Trophoblast cell (in vitro differentiated cells and primary cell): ENCODE data around the gene ACVR1B.

Experiments
- DNase-seq, 2 donors: peaks; one replicate each; pipeline ENCODE4 v3.0.0-alpha.2; 2016
- H2AFZ ChIP-seq: 2 replicates; pipeline ENCODE4 v1.6.1; 2013; ENCODE audit warnings: low read length, moderate library complexity, mild to moderate bottlenecking; ENCODE audit not compliant: insufficient read depth, poor library complexity
- H2AK5ac ChIP-seq: 2 replicates; pipeline ENCODE4 v1.6.1; 2013; ENCODE audit warnings: mild to moderate bottlenecking, low read length
- H2BK120ac ChIP-seq: 2 replicates; pipeline ENCODE4 v1.6.1; 2013; ENCODE audit warnings: low read length, mild to moderate bottlenecking, moderate library complexity; ENCODE audit not compliant: insufficient read depth, poor library complexity
- H2BK12ac ChIP-seq: 2 replicates; pipeline ENCODE4 v1.6.1; 2013; ENCODE audit warnings: mild to moderate bottlenecking, low read length, moderate library complexity
- H2BK5ac ChIP-seq: 2 replicates; pipeline ENCODE4 v1.6.1; 2013; ENCODE audit warnings: low read length, low read depth, moderate library complexity, mild to moderate bottlenecking; ENCODE audit not compliant: poor library complexity
- H3K14ac ChIP-seq: 2 replicates; pipeline ENCODE4 v1.6.1; 2013; ENCODE audit warnings: mild to moderate bottlenecking, low read length
- H3K18ac ChIP-seq: 2 replicates; pipeline ENCODE4 v1.6.1; 2013; ENCODE audit warnings: mild to moderate bottlenecking, low read length
- H3K23ac ChIP-seq: 2 replicates; pipeline ENCODE4 v1.6.1; 2013; ENCODE audit warnings: low read length
- H3K27ac ChIP-seq: 2 replicates; pipeline ENCODE4 v1.5.1; 2013; ENCODE audit warnings: low read depth, mild to moderate bottlenecking, inconsistent platforms, low read length, moderate library complexity
- H3K27me3 ChIP-seq: 2 replicates; pipeline ENCODE4 v1.6.1; 2013; ENCODE audit warnings: inconsistent platforms, mild to moderate bottlenecking, low read length, moderate library complexity; ENCODE audit not compliant: insufficient read depth
- H3K36me3 ChIP-seq, 2 experiments: 1 replicate in 1 of 2; 2 replicates in 1 of 2; pipeline ENCODE4 v1.6.1; 2013; ENCODE audit warnings: low read length in 2 of 2, mild to moderate bottlenecking in 2 of 2, moderate library complexity in 1 of 2; ENCODE audit not compliant: insufficient read depth in 2 of 2, control insufficient read depth in 1 of 2
- H3K4ac ChIP-seq: 2 replicates; pipeline ENCODE4 v1.6.1; 2013; ENCODE audit warnings: low read depth, mild to moderate bottlenecking, low read length, moderate library complexity
- H3K4me1 ChIP-seq, 2 experiments: 1 replicate in 1 of 2; 2 replicates in 1 of 2; pipeline ENCODE4 v1.6.1; 2013; ENCODE audit warnings: low read length in 2 of 2, mild to moderate bottlenecking in 2 of 2, moderate library complexity in 1 of 2; ENCODE audit not compliant: insufficient read depth in 2 of 2, control insufficient read depth in 1 of 2
- H3K4me2 ChIP-seq: 2 replicates; pipeline ENCODE4 v1.6.1; 2013; ENCODE audit warnings: inconsistent platforms, mild to moderate bottlenecking, low read length, moderate library complexity
- H3K4me3 ChIP-seq: 2 replicates; pipeline ENCODE4 v1.5.1; 2013; ENCODE audit warnings: mild to moderate bottlenecking, low read depth, low read length, inconsistent platforms
- H3K79me1 ChIP-seq: one replicate; pipeline ENCODE4 v1.6.1; 2013; ENCODE audit warnings: low read length
- H3K79me2 ChIP-seq: 2 replicates; pipeline ENCODE4 v1.6.1; 2013; ENCODE audit warnings: low read length, mild to moderate bottlenecking; ENCODE audit not compliant: control insufficient read depth, insufficient read depth, poor library complexity
- H3K9ac ChIP-seq: 2 replicates; pipeline ENCODE4 v1.6.1; 2013; ENCODE audit warnings: mild to moderate bottlenecking, low read length
- H3K9me3 ChIP-seq: 2 replicates; pipeline ENCODE4 v1.6.1; 2013; ENCODE audit warnings: low read depth, mild to moderate bottlenecking, control low read depth, inconsistent platforms, low read length; ENCODE audit not compliant: insufficient read depth
- H4K12ac ChIP-seq: 2 replicates; pipeline ENCODE4 v1.6.1; 2013; ENCODE audit warnings: low read depth, mild to moderate bottlenecking, low read length, moderate library complexity
- H4K8ac ChIP-seq: 2 replicates; pipeline ENCODE4 v1.6.1; 2013; ENCODE audit warnings: low read depth, mild to moderate bottlenecking, low read length, moderate library complexity
- H4K91ac ChIP-seq: one replicate; pipeline ENCODE4 v1.6.1; 2013; ENCODE audit warnings: low read depth, mild to moderate bottlenecking, low read length, moderate library complexity
- WGBS: extraction: QIAGEN DNeasy Blood & Tissue Kit; methylation state at CpG from one replicate; pipeline ENCODE4 v1.1.7; 2013; ENCODE audit warnings: missing lambda C conversion rate; ENCODE audit not compliant: insufficient read length, insufficient coverage; ENCODE audit errors: extremely low coverage; 5-methylcytosine and 5-hydroxymethylcytosine counted together

Gene ACVR1B

DNA sequence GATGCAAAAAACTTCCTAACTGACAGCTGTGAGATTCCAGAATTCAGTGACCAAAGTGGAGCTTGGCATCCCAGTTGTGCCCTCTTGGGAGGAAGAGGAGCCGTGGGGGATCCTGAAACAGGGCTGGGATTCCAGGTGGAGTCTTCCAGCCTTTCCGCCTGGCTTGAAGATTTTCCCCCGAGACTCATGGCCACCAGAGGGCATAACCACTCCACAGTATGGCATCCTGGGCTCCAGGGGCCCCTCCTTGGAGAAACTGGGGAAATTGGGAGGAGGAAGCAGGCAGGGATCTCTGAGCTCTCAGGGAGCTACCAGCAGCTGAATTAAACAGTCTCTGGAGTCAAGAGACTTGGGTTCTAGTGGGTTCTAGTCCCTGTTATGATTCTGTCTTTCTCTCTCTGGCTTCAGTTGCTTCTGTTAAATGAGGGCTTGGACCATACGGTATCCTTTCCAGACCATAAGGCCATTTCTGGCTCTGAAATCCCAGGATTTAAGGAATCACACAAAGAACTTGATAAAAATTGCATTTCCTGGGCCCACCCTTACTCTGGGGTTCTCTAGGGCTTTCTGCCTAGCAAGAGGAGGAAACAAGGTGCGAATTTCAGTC is 52.6 kb downstream of the ACVR1B start:
- Histone ChIP-seq H4K8ac (no peak overlapping the region), H3K14ac (no peak overlapping the region), H2AFZ (no peak overlapping the region), H3K18ac (no peak overlapping the region), H2BK120ac (no peak overlapping the region), H3K9ac (no peak overlapping the region), H2BK12ac (no peak overlapping the region), H3K4me2 (no peak overlapping the region), H3K79me1 (peaks cover 2% of the 10 kb centered on the region), H2AK5ac (no peak overlapping the region), H3K4me3 (no peak overlapping the region), H3K79me2 (peaks cover 2% of the 10 kb centered on the region), H2BK5ac (no peak overlapping the region), H3K9me3 (peaks cover 7% of the 10 kb centered on the region), H4K12ac (no peak overlapping the region), H3K36me3 (peaks cover 0 to 3% of the 10 kb centered on the region in 2 experiments), H4K91ac (no peak overlapping the region), H3K27ac (no peak overlapping the region), H3K4ac (no peak overlapping the region), H3K4me1 (peaks cover 7 to 12% of the 10 kb centered on the region in 2 experiments), H3K27me3 (peaks cover 19% of the 10 kb centered on the region), H3K23ac (no peak overlapping the region)
- WGBS = no CpG with 5 or more reads among the region's 5 CpGs
- DNase-seq = peak in 1 of 2 donors; percentile 71

DNA sequence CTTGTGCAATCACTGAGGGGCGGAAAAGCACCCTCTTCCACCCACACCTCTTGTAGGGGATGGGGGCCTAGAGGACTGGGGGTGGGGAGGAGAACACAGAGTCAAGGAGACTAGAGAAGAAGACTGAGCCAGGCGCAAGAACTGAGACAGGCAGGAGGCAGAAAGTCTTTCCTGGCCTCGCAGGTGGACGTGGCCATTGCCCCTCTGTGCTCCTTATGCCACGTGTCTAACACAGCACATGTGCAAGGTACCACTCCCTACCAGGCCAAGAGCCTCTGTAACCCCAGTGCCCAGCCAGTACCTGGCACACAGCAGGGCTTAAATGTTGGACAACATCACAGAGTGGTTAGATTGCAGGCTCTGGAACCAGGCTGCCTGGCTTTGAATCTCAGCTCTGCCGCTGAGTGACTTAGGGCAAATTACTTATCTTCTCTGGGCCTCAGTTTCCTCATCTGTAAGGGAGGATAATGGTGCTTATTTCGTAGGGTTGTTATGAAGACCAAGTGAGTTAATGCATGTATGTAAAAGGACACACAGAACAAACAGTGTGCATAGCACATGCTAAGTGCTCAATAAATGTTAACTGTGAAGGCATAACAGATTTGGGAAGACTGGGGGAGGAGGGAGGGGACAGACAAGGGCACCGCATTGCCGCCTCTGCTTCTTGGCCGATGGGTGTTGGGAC is 53.9 kb downstream of the ACVR1B start:
- Histone ChIP-seq H3K27me3 (peaks cover 19% of the 10 kb centered on the region), H3K4ac (no peak overlapping the region)

DNA sequence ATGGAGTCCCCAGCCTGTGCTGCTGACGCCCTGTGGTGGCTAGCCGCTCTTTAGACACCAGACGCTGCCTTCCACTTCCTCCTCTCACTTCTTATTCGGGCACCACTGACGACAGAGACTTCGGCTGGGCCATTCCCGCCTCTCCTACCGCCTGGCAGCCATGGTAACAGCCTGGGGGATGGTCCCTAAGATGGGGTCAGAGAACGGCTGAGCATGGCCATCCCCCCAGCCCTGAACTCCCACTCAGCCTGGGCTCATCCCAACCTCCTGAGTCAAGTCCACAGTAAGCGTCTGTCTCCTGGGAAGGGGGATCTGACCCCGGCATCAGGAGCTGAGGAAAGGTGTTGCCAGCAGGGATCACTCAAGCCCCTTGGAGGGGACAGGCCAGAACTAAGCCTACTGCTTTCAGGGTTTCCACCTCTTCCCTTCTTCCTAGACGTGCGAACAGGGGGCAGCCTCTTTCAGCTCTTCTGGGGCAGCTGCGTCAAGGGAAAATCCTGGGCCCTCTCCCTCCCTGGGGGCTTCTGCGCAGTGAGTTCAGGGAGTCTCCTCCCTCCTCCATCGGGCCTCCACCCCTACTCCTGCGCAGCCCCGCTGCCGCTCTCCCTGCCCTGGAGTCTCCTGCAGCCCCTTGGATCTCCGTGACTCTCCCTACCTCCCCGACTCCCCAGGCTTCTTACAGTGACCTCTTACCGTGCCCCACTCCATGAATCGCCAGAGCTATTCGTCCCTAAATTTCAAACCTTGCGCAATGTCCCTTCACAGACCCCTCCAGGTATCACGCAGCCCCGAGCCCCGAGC is 54.6 kb downstream of the ACVR1B start:
- no peak overlapping the region for H2AFZ ChIP-seq
- no peak overlapping the region for H3K27ac ChIP-seq
- peaks cover 2% of the 10 kb centered on the region for H3K79me2 ChIP-seq
- WGBS = no CpG with 5 or more reads among the region's 28 CpGs
- no peak overlapping the region for H4K91ac ChIP-seq
- H3K4me1 ChIP-seq = peaks cover 16 to 21% of the 10 kb centered on the region in 2 experiments
- H3K36me3 ChIP-seq = no peaks in the 10 kb centered on the region
- H3K9ac ChIP-seq = no peak overlapping the region
- H2AK5ac ChIP-seq = no peak overlapping the region
- no peak overlapping the region for H2BK120ac ChIP-seq
- no peak overlapping the region for H4K8ac ChIP-seq
- peaks cover 7% of the 10 kb centered on the region for H3K9me3 ChIP-seq
- no peak overlapping the region for H3K14ac ChIP-seq
- H3K18ac ChIP-seq = no peak overlapping the region
- peak overlapping the region; percentile 54 for H3K4me2 ChIP-seq
- H4K12ac ChIP-seq = no peak overlapping the region
- no peak overlapping the region for H3K4me3 ChIP-seq
- H3K79me1 ChIP-seq = peaks cover 6% of the 10 kb centered on the region
- peaks cover 19% of the 10 kb centered on the region for H3K27me3 ChIP-seq
- DNase-seq = peak; percentile 28 to 35
- H2BK5ac ChIP-seq = no peak overlapping the region
- H3K23ac ChIP-seq = no peak overlapping the region
- no peak overlapping the region for H2BK12ac ChIP-seq
- no peak overlapping the region for H3K4ac ChIP-seq

More for the DNA sequence above, 53.9 kb downstream of the ACVR1B start:
- Histone ChIP-seq H4K12ac (no peak overlapping the region), H4K91ac (no peak overlapping the region), H3K23ac (no peak overlapping the region), H3K27ac (no peak overlapping the region), H2BK12ac (no peak overlapping the region), H2BK120ac (no peak overlapping the region), H2AFZ (no peak overlapping the region), H2AK5ac (no peak overlapping the region), H3K14ac (no peak overlapping the region), H3K79me1 (peaks cover 6% of the 10 kb centered on the region), H3K9ac (no peak overlapping the region), H3K36me3 (no peaks in the 10 kb centered on the region), H3K4me1 (peaks cover 11 to 15% of the 10 kb centered on the region in 2 experiments), H4K8ac (no peak overlapping the region), H3K79me2 (peaks cover 2% of the 10 kb centered on the region), H3K9me3 (peaks cover 7% of the 10 kb centered on the region), H3K18ac (no peak overlapping the region), H2BK5ac (no peak overlapping the region), H3K4me3 (no peak overlapping the region), H3K4me2 (no peak overlapping the region)
- WGBS = no CpG with 5 or more reads among the region's 10 CpGs
- DNase-seq = no peak

DNA sequence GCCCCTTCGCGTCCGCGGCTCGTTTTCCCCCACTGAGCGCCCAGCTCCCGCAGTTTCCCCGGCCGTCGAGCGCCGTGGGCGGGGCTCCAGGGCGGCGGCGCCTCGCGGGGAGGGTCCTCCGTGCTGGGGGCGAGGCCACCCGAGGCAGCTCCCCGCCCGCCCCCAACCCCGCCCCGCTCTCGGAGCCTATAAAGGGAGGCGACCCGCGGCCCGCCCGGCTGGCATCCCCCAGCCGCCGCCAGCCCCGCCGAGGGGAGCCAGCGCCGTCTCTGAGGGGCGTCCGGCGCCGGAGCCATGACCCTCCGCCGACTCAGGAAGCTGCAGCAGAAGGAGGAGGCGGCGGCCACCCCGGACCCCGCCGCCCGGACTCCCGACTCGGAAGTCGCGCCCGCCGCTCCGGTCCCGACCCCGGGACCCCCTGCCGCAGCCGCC is 55.2 kb downstream of the ACVR1B start, which contains the start of gene TAMALIN:
TAMALIN (plus strand) TSS at position 221 of the 432 bp plus-strand sequence; CDS start at position 295, 74 bp downstream.
- Histone ChIP-seq H3K4ac (no peak within 1 kb of the TSS), H2BK120ac (no peak within 1 kb of the TSS), H3K9me3 (peaks cover 7% of the 10 kb centered on the region), H3K9ac (peak within 1 kb of the TSS; percentile 3), H3K23ac (no peak within 1 kb of the TSS), H3K18ac (peak within 1 kb of the TSS; percentile 58), H3K27ac (no peak within 1 kb of the TSS), H3K14ac (peak within 1 kb of the TSS; percentile 12), H3K4me2 (peak within 1 kb of the TSS; percentile 73), H4K12ac (no peak within 1 kb of the TSS), H3K36me3 (no peaks in the 10 kb centered on the region), H3K4me1 (peaks cover 16 to 21% of the 10 kb centered on the region in 2 experiments), H3K79me1 (peaks cover 6% of the 10 kb centered on the region), H3K4me3 (peak within 1 kb of the TSS; percentile 70), H3K79me2 (peaks cover 2% of the 10 kb centered on the region), H2AK5ac (peak within 1 kb of the TSS; percentile 42), H4K8ac (peak within 1 kb of the TSS; percentile 63), H2BK12ac (peak within 1 kb of the TSS; percentile 23), H2AFZ (peak within 1 kb of the TSS; percentile 43), H3K27me3 (peaks cover 19% of the 10 kb centered on the region), H4K91ac (peak within 1 kb of the TSS; percentile 23), H2BK5ac (no peak within 1 kb of the TSS)
- DNase-seq = peak in 1 of 2 donors; percentile 37
- no CpG with 5 or more reads among the region's 60 CpGs for WGBS
